DLD1 (cell line): ENCODE measurements around the gene THG1L.
"Not testable (repeated sequence)": the region's sequence is repeated elsewhere in the genome, so short reads cannot be mapped to it uniquely, and the experiment has no call there.

Experiments used
- in situ Hi-C: cut with HindIII; loops from 2 replicates; pipeline ENCODE4 v1.10.0; 2017; ENCODE audit warnings: low sequenced_read_pairs

THG1L gene

GRCh38 chr5:157731272-157732129, at the start of gene THG1L:
Gene THG1L (plus strand): TSS chr5:157731420. CDS start chr5:157731441, 21 bp downstream.
- in situ Hi-C loops, result no loop called here

DNA sequence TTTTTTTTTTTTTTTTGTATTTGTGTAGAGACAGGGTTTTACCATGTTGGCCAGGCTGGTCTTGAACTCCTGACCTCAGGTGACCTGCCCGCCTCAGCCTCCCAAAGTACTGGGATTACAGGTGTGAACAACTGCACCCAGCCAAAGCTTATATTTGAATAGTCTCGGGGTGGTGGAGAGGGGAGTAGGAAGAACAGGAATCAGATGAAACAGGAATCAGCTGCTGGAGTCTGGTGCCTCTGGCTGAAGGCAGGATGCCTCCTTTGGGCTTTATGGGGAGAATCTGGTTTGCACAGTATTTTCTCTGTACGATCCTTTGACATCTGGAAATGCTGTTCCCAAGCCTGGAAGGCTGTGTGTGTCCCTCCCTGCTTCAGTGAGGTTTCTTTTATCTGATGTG, 49.0 kb upstream of the THG1L start:
- in situ Hi-C loops, result no loop called here

GRCh38 chr5:157686276-157687197, 44.7 kb upstream of the THG1L start:
- in situ Hi-C loops, result not testable (repeated sequence)

DNA sequence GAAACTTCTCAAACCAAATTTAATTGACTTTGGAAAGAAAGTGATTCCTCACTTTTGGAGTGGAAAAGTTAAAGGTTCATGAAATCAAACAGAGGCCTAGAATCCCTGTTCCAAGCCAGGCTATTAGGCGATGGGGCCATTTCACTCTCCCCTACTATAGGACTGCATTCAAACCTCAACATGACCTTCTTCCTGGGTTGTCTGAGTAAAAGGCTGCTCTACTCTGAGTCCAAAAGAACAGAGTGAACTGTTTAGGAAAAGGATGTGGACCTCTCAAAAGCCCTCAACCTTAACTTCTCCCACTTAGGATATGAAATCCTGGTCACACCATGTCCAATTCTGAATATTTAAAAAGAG, 44.0 kb upstream of the THG1L start:
- in situ Hi-C loops, result no loop called here

- in situ Hi-C loops, result no loop called here
Observed at GRCh38 chr5:157689942-157690689, 41.1 kb upstream of the THG1L start.

DNA sequence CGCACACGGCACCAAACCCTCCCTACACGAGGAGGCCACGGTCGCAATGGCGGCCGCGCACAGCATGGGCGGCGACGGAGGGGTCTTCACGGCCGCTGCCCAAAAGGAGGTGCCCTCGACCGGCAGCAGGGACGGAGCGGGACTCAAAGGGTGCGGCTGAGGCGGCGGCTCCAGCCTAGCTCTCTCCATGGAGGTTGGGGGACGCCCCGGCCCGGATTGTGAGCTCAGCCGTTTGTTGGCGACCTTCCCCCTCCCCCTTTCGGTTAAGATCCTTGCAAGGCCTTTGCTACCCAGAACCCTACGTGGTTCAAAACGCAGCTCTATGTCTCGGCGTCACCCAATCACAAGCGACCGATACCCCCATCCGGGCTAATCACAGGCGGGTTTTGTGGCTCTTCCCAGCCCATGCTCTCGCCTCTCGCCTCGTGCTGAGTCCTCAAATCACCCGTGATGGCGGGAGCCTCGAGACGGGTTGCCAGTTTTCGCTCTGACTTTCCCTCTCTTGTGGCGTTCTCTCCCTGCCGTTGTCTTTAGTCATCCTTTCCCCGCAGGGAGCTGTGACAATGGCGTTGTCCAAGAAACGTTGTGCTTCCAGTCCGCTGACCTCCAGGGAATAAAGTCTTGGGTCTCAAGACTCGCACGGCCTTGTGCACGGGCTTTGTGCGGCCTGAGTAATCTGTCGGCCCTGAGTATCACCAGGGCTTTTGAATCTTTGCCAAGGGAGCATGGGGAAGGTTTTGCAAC, 40.4 kb upstream of the THG1L start:
- in situ Hi-C loops, result no loop called here

GRCh38 chr5:157693816-157694215, 37.4 kb upstream of the THG1L start:
- in situ Hi-C loops, result not testable (repeated sequence)

GRCh38 chr5:157696154-157696553, 35.1 kb upstream of the THG1L start:
- in situ Hi-C loops, result not testable (repeated sequence)

- in situ Hi-C loops, result not testable (repeated sequence)
Observed at GRCh38 chr5:157698674-157699073, 32.5 kb upstream of the THG1L start.

DNA sequence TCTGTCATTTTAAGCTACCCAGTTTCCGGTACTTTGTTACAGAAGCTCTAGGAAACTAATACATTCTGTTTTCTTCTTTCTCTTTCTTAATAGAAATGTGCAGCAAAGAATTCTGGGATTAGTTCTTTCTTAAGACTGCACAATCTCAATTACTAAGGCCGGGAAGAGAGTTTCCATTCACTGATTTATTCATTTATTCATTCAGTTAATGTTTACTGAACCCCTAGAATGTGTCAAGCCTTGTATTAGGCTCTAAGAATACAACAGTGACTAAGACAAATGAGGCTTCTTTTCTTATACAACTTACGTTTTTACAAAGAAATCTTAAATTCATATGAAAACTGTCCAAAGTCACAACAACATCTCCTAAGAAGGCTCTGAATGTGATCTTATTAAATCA, 27.5 kb upstream of the THG1L start:
- in situ Hi-C loops, result no loop called here

DNA sequence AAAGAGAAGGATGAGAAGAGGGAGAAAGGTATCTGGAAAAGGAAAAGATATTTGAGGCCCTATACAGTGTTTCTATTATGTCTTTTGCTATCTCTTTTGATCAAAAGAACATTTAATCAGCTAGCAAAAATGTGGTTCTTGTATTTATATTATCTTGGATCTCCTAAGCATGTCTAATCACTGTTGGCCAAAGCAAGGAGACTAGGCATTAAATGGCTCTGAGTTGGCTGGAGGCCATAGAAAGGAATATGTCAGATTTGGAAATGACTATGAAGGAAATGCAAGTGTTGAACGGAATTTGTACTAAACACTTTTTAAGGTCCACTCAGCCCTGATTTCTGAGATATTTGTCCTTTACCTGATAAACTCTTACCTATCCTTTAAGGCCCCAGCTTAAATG, 22.4 kb upstream of the THG1L start:
- in situ Hi-C loops, result no loop called here

GRCh38 chr5:157709346-157709745, 21.9 kb upstream of the THG1L start:
- in situ Hi-C loops, result no loop called here

DNA sequence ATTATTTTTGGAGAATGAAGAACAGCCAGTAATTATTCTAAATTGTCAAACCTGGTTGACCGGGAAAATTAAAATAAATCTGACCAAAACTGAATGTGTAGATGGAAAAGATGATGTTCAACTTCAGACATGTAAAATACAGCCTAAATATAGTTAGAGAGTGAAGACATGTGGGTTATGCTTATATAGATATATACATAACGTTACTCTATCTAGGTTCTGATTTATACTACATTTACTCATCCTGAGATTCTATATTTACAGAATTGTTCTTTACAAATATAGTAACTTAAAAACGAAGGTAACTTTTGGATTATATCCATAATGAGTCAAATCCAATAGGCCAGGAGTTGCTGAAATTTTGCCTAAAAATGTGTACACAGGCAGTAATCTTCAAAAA, 20.8 kb upstream of the THG1L start:
- in situ Hi-C loops, result no loop called here

GRCh38 chr5:157710882-157711281, 20.3 kb upstream of the THG1L start:
- in situ Hi-C loops, result no loop called here

- in situ Hi-C loops, result no loop called here
Observed at GRCh38 chr5:157713830-157714595, 17.2 kb upstream of the THG1L start.

- in situ Hi-C loops, result no loop called here
Observed at GRCh38 chr5:157714596-157714864, 16.7 kb upstream of the THG1L start.

GRCh38 chr5:157718519-157718918, 12.7 kb upstream of the THG1L start:
- in situ Hi-C loops, result no loop called here

GRCh38 chr5:157719245-157719644, 12.0 kb upstream of the THG1L start:
- in situ Hi-C loops, result no loop called here

GRCh38 chr5:157721159-157721558, 10.1 kb upstream of the THG1L start:
- in situ Hi-C loops, result no loop called here

DNA sequence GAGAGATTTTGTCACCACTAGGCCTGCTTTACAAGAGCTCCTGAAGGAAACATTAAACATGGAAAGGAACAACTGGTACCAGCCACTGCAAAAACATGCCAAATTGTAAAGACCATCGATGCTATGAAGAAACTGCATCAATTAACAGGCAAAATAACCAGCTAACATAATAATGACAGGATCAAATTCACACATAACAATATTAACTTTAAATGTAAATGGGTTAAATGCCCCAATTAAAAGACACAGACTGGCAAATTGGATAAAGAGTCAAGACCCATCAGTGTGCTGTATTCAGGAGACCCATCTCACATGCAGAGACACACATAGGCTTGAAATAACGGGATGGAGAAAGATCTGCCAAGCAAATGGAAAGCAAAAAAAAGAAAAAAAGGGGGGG, 8.3 kb upstream of the THG1L start:
- in situ Hi-C loops, result not testable (repeated sequence)
